ENCODE results near the gene GPR33.
"Not testable (repeated sequence)": the region's sequence is repeated elsewhere in the genome, so short reads cannot be mapped to it uniquely, and the experiment has no call there.

The GPR33 gene

DNA sequence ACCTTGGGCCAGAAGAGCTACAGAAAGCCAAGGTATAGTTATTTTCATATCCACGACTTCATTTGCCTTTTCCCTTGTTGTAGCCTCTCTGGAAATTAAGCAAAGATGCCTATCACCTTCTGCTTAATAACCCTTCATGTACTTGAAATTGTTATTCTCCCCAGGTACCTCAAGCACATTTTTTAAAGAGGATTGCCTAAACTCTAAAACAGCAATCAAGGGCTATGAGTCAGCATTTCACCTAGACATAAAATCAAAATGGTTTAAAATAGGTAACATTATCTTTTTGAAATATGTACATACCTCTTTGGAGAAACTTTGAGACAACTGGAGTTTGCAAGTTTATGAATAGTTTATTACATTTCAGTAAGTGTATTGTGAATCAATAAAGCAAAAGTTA is 42.1 kb downstream of the GPR33 start:
- Mint-ChIP-seq H3K4me1 (no peaks in the 10 kb centered on the region), H3K4me3 (no peak overlapping the region), H3K36me3 (peaks cover 12 to 24% of the 10 kb centered on the region in 2 donors), H3K27ac (no peak overlapping the region), H3K27me3 (no peaks in the 10 kb centered on the region), H3K9me3 (no peaks in the 10 kb centered on the region)
- ATAC-seq (replicated peaks) (no peak), DNase-seq (no peak)

DNA sequence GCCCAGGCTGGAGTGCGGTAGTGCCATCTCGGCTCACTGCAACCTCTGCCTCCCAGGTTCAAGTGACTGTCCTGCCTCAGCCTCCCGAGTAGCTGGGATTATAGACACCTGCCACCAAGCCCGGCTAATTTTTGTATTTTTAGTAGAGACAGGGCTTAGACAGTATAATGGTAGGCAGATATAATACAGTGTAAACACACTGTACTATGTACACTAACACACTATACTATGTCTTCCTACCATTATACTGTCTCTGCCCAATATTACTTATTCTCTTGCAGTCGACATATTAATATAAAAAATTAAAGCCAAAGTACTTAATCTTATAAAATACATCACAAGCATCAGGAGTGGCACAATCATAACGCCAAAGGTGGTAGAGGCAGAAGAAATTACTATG is 45.6 kb downstream of the GPR33 start:
- ATAC-seq (replicated peaks) (no peak), DNase-seq (no peak)
- no peaks in the 10 kb centered on the region for H3K27me3 Mint-ChIP-seq
- no peak overlapping the region for H3K27ac Mint-ChIP-seq
- H3K9me3 Mint-ChIP-seq: no peaks in the 10 kb centered on the region
- H3K4me1 Mint-ChIP-seq: no peaks in the 10 kb centered on the region
- H3K36me3 Mint-ChIP-seq: peaks cover 12 to 32% of the 10 kb centered on the region in 2 donors
- no peak overlapping the region for H3K4me3 Mint-ChIP-seq

DNA sequence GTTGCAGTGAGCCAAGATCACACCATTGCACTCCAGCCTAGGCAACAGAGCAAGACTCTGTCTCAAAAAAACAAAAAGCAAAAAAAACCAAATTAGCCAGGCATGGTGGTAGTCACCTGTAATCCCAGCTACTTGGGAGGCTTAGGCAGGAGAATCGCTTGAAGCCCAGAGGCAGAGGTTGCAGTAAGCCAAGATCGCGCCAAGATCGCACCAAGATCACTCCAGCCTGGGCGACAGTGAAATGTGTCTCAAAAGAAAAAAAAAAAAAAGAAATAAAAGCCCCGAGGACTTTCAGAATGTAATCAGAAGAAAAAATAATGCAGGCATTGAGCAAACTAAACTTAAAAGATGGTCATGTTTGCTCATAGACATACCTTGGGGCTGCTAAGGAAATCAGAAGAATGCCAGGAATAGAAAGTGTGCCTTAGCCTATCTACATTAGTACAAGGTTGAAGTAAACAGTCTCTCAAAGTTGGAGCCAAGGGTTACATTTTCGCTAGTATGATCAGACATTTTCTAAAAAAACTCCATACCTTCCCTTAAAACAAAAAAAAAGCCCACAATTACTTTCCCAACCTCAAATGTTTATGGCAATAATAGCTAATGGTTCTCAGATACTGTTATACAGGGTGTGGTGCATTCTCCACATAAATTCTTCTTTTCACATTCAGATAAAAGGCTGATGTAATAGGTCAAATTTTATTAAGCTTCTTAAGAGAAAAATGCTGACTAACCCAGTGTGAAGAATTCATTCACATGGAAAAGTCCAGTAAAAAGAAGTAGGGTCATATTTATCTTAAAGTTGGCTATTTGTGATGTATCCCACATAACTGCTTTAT is 46.3 kb downstream of the GPR33 start:
- DNase-seq (no peak), ATAC-seq (replicated peaks) (no peak)
- Mint-ChIP-seq H3K9me3 (no peaks in the 10 kb centered on the region), H3K4me3 (no peak overlapping the region), H3K27me3 (no peaks in the 10 kb centered on the region), H3K4me1 (no peaks in the 10 kb centered on the region), H3K27ac (no peak overlapping the region), H3K36me3 (peaks cover 10 to 31% of the 10 kb centered on the region in 2 donors)

DNA sequence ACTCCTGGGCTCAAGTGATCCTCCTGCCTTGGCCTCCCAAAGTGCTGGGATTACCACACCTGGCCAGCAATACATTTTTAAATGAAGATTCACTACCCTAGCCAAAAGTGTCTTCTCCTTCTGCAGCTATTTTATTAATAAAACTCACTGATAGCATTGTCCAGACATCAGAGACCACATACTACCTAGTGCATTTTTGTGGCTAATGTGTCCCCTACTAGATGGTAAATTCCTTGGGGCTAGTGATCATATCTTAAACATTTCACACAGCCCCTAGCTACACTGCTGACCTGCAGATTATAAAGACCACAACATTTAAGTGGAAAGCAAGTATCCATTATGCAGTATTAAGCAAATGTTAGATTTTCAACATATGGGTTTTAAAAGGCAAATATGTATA is 47.6 kb downstream of the GPR33 start:
- Mint-ChIP-seq H3K27ac (no peak overlapping the region), H3K4me3 (no peak overlapping the region), H3K9me3 (no peaks in the 10 kb centered on the region), H3K27me3 (no peaks in the 10 kb centered on the region), H3K4me1 (peaks cover 10 to 12% of the 10 kb centered on the region in 2 donors), H3K36me3 (peaks cover 5 to 31% of the 10 kb centered on the region in 2 donors)
- ATAC-seq (replicated peaks) (no peak), DNase-seq (no peak)

DNA sequence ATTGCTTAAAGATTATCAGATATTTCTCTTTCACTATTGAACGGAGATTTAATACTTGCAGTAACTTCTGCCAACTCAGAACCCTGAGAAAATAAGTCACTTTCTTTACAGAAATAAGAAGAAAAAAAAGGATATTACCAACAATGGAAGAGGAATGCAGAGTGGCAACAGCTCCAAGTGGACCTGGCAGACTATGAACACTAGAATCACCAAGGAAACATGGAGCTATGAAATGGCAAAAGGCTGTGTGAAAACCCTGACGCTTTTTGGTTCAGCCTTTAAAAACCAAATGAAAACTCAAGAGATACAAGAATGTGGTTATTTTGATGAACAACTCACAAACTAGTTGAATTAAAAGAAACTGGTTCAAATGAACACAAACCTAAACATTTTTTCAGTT is 48.3 kb downstream of the GPR33 start:
- H3K4me3 Mint-ChIP-seq: no peak overlapping the region
- H3K36me3 Mint-ChIP-seq: peaks cover 5 to 34% of the 10 kb centered on the region in 2 donors
- DNase-seq (no peak), ATAC-seq (replicated peaks) (no peak)
- no peak overlapping the region for H3K27ac Mint-ChIP-seq
- H3K9me3 Mint-ChIP-seq: no peaks in the 10 kb centered on the region
- no peaks in the 10 kb centered on the region for H3K27me3 Mint-ChIP-seq
- H3K4me1 Mint-ChIP-seq: peaks cover 11 to 12% of the 10 kb centered on the region in 2 donors

DNA sequence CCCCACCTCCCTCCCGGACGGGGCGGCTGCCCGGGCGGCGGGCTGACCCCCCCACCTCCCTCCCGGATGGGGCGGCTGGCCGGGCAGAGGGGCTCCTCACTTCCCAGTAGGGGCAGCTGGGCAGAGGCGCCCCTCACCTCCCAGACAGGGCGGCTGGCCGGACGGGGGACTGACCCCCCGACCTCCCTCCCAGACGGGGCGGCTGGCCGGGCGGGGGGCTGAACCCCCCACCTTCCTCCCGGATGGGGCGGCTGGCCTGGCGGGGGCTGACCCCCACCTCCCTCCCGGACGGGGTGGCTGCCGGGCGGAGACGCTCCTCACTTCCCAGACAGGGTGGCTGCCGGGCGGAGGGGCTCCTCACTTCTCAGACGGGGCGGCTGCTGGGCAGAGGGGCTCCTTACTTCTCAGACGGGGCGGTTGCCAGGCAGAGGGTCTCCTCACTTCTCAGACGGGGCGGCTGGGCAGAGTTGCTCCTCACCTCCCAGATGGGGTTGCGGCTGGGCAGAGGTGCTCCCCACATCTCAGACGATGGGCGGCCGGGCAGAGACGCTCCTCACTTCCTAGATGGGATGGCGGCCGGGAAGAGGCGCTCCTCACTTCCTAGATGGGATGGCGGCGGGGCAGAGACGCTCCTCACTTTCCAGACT is 50.7 kb downstream of the GPR33 start:
- Mint-ChIP-seq H3K36me3 (peaks cover 8 to 36% of the 10 kb centered on the region in 2 donors), H3K4me1 (peaks cover 11 to 12% of the 10 kb centered on the region in 2 donors)
- H3K9me3 Mint-ChIP-seq; DNase-seq; H3K27ac Mint-ChIP-seq; ATAC-seq (replicated peaks); H3K27me3 Mint-ChIP-seq; H3K4me3 Mint-ChIP-seq: not testable (repeated sequence)

DNA sequence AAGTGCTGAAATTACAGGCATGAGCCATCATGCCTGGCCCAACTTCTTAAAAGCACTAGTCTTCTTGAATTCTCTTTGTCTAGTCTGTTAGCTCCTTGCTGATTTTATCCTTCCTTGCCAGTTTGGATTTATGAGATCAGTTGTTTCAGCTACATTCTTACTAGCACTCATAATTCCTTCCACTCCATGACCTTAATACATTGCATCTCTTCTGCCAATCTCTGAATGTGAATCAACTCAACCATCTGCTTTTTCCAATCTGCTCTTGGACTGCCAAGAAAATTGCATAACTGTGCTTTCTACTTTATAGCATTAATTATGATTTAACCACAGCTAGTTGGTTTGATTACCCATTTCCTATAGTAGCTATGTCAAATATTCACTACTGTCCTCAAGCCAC is 52.6 kb downstream of the GPR33 start:
- no peak overlapping the region for H3K4me3 Mint-ChIP-seq
- H3K27me3 Mint-ChIP-seq: no peaks in the 10 kb centered on the region
- peaks cover 20 to 46% of the 10 kb centered on the region in 2 donors for H3K36me3 Mint-ChIP-seq
- ATAC-seq (replicated peaks) (no peak), DNase-seq (no peak)
- no peak overlapping the region for H3K27ac Mint-ChIP-seq
- H3K4me1 Mint-ChIP-seq: peaks cover 11 to 12% of the 10 kb centered on the region in 2 donors
- peaks cover 5 to 6% of the 10 kb centered on the region in 2 donors for H3K9me3 Mint-ChIP-seq

All from stimulated activated naive B cell treated with anti-CD40 and anti-IgM and Interleukin-4, amounts not matched to agents 10 μg/mL and 1 μg/mL and 100 μg/mL, for 72 hours (primary cell).